IPS-NIHi11 (cell line): ENCODE data around the gene MRLN.
"Not testable (repeated sequence)": the region's sequence is repeated elsewhere in the genome, so short reads cannot be mapped to it uniquely, and the experiment has no call there.

Source experiments
- DNase-seq: peaks from one replicate; pipeline ENCODE4 v3.0.0; 2012; ENCODE audit warnings: mixed read lengths, low spot score

MRLN gene

DNA sequence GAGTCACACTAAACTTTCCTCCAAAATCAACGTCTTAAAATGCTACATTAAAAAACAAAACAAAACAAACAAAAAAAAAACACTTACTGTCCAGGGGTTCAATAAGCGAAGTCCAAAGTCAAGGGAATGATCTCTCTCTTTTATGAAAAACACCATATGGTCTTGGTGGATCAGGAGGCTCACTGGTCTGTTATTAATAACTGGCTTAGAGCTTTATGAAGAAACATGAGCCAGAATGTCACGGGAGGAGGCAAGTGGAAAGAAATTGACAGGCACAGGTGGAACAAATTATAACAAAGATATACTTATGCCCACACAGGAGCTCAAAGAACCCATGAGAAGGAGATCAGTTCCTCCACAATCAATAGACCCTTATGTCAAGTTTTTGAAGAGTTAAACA is at the start of gene MRLN:
Gene MRLN (minus strand): TSS at position 189 of the 400 bp plus-strand sequence.
- DNase-seq: no peak

DNA sequence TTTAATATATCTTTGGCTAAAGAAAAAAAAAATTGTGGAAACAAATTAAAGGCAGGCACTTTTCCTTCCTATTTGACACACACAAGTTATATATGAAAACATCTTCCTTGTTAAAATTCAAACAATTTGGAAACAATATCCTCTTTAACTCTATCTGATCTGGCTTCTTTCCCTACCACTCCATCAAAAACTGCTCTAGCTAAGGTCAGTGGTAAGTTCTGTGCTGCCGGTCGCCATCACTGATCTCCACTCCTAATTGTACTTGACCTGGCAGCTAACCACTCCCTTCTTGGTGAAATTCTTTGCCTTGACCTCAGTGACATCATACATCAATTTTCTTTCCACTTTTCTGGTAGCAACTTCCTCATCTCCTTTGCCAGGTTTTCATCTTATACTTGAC is 47.9 kb upstream of the MRLN start:
- DNase-seq: no peak

DNA sequence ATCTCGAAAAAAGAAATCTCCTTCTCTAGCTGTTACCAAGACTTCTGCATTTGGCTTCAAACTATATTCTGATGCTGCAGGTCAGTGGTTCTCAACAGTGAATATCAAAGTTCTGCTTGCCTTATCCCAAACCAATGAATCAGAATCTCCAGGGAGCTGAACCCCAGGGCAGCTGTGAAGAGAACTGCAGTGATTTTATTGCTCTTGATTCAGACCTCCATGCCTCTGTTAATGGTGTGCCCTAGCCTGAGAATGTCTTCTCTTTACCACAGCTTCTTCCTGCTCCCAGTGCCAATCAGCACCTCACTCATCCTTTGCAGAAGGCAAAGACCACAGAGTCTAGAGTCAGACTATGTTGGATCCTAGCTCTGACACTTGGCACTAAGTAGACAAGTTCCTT is 46.2 kb upstream of the MRLN start:
- no peak for DNase-seq

DNA sequence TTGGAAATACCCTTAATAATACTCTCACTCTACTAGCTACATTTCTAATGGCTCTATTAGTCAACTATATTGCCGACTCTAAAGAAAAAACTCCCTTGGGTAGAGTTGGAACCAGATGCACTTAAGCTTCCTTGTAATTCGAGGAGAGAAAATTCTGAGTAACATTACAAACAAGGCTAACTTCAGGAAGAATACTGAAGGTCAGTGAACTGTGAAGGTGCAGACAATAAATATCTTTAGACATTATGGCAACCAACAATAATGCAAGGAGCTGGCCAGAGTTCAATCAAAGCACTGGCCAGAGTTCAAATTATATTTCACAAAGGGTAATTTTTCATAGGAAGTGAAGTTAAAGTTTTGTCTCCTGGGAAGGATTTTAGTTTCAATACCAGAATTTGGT is 40.7 kb upstream of the MRLN start:
- DNase-seq: peak; percentile 23

DNA sequence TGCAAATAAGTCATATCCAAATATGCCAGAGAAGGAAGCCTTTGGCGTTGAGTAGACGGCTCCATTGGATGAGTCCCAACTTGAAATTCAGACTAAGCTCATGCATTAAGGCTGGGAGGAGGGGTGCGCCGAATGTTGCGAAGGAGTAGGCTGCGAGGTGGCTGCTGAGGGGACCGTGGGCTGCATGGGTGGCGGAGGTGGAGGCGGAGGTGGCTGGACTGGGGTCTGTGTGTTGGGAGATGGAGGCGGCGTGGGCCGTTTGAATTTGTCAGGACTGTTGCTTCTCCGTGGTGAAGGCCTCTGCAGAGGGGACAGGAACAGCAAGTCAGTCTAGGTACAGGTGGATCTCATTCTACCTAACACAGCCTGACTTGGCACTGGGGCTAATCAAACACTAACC is 39.6 kb upstream of the MRLN start:
- DNase-seq: no peak

DNA sequence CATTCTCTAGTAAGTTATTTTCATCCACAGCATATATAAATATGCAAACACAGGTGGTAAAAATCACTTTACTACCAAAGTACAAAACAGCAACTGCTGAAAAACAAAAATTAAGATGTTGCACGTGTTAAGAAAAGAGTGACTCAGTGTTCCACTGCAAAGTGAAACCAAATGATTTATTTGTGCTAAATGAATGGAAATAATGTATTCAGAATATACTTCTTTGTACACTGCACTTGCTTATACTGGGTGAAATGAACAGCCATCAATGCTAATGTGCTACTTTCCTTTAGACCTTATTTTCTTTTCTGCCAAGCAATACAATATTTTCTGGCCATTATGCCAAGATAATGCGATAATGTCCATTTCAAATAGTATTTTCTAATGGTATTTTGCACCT is 38.3 kb upstream of the MRLN start:
- DNase-seq: no peak

DNA sequence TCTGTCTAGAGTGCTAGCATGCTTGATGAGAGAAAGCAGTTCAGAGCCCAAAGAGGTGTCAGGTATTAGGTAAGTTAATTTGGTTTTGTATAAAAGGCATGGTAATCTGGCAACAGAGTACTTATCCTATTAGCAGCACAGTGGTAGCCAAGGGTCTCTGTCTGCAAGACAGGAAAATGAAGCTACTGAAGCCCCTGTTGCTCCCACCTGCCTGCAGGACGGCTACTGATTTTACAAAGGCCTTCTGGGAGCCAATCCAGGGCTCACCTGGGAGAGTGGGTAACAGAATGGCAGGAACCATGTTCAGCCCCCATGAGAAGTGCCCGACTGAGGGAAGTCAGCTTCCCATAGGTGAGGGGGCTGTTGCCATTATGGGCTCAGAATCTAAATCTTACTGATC is 36.8 kb upstream of the MRLN start:
- DNase-seq: not testable (repeated sequence)

DNA sequence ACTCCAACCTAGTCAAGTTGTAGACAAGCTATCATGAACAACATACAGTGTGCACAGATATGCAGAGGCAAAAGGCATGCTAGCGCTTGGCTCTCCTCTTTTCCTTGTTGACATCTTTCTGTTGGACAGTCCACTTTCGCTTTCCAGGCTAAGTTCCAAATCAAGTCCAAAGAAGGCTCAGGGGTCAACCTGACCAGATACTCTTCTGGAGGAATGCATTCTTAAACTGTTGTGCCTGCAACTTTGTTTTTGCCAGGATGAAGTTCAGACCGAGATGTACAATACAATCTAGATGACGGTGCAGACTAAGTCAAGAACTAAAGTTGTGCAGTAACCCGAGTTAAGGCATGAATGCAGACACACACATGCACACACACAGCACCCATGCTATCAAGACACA is 35.7 kb upstream of the MRLN start:
- not testable (repeated sequence) for DNase-seq

DNA sequence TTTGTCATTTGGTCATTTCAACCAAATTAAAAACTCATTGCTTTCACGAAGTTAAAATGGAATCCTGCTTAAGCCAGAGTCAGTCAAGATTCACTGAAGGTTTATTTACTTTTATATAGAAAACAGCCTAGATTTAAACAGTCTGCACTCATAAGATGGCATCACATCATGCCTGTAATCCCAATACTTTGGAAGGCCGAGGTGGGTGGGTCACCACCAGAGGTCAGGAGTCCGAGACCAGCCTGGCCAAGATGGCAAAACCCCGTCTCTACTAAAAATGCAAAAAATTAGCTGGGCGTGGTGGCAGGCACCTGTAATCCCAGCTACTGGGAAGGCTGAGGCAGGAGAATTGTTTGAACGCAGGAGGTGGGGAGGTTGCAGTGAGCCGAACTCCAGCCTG is 33.8 kb upstream of the MRLN start:
- not testable (repeated sequence) for DNase-seq

DNA sequence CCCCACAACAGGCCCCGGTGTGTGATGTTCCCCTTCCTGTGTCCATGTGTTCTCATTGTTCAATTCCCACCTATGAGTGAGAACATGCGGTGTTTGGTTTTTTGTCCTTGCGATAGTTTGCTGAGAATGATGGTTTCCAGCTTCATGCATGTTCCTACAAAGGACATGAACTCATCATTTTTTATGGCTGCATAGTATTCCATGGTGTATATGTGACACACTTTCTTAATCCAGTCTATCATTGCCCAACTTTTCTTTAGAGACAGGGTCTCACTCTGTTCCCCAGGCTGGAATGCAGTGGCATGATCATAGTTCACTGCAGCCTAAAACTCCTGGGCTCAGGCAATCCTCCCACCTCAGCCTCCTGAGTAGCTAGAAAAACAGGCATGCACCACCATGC is 32.2 kb upstream of the MRLN start:
- not testable (repeated sequence) for DNase-seq

DNA sequence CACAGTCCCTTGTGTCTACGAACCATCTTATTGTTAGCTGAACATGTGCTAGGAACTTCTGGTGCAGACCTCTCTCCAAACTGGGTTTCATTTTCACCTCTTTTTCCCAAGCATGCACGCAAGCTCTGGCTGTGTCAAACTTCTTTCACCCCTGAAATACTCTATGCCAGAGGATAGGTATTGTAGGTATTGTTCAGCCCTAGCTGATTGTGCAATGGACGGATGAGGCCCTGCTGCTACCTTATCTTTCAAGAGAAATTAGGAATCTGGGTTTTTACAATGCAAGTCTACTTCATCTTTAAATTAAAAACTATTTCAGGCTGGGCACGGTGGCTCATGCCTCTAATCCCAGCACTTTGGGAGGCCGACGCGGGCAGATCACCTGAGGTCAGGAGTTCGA is 28.3 kb upstream of the MRLN start:
- DNase-seq: no peak

DNA sequence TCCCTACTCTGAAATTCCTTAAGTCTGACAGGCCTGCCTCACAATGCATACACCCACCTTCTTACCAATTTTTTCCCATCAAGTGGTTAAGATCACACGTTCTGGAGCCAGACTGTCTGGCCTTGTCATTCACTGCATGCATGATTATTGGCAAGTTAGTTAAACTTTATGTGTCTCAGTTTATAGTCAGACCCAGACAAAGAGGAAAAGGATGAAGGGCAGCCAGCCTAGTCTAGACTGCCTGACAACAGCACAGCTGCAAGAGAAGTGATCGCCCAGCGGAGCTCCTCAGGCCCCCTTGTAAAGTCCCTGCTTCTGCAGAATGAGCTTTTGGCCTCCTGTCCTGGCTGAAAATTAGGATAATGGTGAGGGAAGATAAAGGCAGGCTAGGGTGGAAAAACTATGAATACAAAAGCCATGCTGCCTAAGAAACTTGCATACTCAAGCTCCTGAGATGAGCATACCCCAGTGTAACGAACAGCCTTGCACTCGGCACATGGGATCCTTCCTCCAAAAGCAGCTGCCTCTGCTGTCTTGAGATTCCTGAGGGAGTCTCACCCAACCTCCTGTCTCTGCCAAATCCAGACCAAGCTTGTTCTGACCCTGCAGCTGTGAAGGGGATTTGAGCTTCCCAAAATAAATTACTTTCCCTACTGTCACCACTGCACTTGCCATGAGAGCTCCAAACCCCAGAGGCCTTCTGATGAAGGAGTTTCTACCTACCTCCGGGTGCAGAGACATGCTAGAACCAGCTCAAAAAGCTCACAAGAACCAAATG is 26.7 kb upstream of the MRLN start:
- DNase-seq: no peak

DNA sequence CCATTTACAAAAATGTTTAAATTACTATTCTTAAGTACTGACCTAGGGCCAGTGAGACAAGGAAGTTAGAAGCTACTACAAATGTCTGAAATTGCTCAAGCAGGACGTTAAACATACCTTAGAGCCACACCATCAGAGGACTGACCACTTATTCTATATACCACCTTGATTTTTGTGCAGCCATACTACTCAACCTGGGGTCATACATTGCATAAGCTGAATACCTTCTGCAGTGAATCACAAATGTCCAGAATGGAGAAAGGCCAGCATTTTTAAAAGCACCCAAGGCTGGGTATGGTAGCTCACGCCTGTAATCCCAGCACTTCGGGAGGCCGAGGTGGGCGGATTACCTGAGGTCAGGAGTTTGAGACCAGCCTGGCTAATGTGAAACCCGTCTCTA is 21.2 kb upstream of the MRLN start:
- DNase-seq: no peak

DNA sequence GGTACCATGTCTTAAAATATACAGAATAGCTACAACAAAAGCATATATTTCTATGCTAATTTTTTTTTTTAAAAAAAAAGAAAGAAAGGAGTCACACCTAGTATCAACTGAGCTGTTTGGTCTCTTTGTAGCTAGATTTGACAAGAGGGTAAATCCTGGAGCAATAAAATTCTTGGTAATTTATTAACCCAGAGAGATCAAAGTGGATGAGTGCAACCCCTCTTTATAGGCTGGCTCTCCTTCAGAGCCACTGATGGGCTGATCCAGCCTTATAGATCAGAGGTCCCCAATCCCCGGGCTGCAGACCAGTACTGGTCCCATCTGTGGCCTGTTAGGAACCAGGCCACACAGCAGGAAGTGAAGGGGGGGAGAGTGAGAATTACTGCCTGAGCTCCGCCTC is 19.8 kb upstream of the MRLN start:
- DNase-seq: no peak

DNA sequence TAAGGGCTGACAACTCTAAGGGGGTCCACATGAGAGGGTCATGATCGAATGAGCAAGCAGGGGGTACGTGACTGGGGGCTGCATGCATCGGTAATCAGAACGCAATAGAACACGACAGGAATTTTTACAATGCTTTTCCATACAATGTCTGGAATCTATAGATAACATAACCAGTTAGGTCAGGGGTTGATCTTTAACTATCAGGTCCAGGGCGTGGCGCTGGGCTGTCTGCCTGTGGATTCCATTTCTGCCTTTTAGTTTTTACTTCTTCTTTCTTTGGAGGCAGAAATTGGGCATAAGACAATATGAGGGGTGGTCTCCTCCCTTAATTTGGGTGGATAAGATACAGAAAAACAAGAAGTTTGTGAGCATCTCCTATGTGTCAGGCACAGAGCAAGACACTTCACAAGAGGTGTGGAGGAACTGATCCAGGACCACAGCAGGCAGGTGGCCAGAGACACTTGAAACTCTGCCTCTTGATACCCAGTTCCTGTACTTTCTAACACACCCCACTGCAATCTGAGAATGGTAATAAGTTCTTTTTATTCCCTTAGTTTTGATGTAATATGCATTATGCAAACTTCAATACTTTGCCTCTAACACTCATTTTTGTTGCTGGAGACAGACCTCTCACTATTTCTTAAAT is 18.0 kb upstream of the MRLN start:
- no peak for DNase-seq

DNA sequence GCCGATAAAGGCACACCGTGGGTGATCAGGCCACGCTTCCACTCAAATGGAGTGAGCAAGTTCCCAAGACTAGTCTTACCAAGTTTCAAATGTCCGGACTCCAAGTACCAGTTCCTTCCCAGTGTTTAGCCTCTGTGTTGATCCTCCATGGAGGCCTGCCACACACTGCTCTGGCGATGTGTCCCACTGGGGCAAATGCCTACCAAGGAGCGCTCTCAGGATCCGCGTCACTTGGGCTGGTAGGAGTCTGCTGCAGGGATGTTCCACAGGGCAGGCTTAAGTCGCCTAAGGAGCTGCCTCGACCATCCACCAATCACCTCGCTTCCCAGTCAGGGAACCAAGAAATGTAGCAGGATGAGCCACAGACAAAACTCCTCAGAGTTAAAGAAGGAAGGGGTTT is 17.4 kb upstream of the MRLN start:
- no peak for DNase-seq

DNA sequence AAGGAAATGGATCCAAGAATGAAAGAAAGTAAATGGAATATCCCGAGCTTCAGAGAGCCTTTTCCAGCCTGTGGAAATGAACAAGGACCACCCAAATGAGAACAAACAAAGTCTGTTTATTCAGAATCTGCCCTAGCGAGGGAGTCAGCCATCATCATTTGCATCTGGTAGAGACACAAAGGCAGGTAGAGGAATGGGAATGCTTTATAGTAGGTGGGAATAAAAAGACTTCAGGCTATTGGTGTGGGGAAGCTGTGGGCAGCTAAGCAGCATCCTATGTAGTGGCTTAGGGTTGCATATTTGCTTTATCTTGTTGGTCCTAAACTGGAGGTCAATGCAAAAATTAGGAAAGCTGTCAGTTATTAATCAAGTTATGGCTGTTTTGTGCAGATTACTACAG is 9.2 kb upstream of the MRLN start:
- no peak for DNase-seq

DNA sequence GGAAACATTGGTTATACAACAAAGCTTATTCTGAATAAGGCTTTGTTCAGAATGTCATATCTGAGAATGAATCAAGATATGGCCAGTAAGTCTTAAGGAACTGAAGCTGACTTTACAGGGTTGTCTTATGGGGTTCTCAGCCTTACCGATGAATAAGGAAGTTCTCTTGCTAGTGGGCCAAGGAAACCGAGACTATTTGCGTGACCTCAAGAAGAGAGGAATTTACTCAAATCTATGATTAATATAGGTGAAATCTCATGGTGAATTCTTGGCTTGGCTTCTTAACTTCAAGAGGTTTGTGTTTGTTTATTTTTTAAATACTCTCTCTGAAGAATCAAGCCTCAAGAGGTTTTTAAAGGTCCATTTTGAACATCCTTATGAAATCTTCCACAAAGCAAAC is 4.7 kb upstream of the MRLN start:
- no peak for DNase-seq

DNA sequence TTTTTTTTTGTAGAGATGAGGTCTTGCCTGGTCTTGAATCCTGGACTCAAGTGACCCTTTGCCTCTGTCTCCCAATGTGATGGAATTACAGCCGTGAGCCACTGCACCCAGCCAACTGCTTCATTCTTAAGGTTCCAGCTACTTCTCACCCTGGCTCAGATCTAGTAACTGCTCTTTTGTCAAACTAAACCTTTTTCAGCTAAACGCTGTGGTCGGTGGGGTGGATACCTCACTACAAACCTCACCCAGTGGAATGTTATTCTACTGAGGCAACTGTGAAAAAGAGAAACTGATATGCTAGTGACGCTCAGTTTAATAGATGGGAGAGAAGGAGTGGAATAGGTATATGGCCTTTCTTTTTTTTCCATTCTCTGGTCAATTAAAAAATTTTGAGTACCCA is 1.7 kb upstream of the MRLN start:
- no peak for DNase-seq

DNA sequence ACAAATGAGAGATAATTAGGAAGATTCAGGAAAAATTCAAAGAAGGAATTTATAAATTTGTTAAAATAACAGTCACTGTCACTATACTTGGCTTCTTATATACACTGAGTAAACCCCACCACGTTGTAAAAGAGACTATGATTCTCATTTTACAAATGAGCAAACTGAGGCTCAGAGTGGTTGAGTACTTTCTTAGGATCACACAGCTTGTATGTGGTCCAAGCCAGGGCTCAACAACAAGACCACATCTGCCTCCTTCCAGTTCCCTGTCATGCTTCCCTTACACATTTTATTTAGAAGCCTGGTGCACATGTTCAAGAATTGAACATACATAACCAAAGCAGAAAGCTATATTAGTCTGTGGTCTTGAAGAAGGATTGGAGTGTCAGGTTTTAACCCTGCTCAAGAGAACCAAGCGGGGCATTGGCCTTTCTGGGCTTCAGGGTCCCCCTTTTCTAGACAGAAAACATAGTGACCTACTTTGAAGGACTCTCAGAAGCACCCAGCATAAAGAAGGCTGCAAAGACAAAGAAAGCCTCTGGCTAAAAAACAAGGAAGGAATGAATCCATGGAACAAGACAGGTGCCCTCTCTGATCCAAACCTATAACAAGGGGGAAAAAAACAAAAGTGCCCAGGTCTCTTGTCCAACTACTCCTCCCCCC is 846 bp downstream of the MRLN start:
- DNase-seq: no peak

DNA sequence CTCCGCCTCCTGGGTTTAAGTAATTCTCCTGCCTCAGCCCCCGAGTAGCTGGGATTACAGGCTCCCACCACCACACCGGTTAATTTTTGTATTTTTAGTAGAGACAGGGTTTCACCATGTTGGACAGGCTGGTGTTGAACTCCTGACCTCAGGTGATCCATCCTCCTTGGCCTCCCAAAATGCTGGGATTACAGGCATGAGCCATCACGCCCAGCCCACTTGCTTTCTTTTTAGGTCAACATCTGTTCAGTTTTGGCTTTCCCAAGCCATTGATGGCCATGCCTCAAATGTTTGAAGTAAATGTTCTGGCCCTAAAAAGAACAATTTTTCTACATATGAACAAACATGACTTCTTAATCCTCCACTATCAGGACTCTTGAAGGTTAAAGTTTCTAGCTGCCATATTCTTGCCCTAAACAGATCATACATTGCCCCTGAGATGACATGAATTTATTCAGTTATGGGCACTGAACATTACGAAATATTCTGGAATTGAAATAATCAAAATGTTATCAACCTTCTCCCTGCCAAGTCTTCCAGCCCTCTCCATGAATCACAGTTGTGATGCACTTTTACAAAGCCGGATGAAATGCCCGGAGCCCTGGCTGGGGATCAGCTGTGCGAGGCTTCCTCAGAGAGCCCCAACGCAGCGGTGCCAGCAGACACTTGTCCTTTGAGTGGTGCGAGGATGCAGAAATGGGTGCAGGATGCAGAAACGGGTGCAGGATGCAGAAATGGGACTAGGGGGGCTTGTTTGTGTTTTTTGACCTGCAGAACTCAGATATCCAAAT is 2.9 kb downstream of the MRLN start:
- no peak for DNase-seq

DNA sequence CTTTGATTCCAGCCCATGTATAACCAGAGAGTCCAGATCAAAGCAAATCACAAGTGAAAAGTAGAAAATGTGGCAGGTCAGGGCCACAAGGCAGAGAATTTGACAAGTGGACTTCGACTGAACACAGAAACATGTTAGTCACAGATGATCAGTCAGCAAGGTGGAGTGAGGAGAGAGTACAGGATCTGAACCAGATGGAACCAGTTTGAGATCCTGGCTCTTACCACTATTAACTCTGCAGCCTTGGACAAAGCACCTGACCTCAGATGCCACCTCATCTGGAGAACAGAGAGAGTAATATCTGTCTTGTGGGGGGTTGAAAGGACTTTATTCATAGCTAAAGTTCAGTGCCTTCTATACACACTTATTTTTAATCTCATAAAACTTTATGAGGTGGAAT is 4.4 kb downstream of the MRLN start:
- DNase-seq: no peak
